Stimulated activated CD4-positive, alpha-beta T cell treated with anti-CD3 and anti-CD28 coated beads, Interleukin-12 subunit alpha, Interleukin-12 subunit beta, amount 100 ng/mL, for 4 hours (primary cell): Measurements from ENCODE around the gene LRRC8E.
"Not testable (repeated sequence)": the region's sequence is repeated elsewhere in the genome, so short reads cannot be mapped to it uniquely, and the experiment has no call there.

Experiments
- DNase-seq: peaks from one replicate; pipeline ENCODE4 v3.0.0-alpha.2; 2020

Gene LRRC8E

GRCh38 chr19:7855426-7856108 lies 32.7 kb upstream of the LRRC8E start:
- no peak for DNase-seq

GRCh38 chr19:7856109-7856591 lies 32.2 kb upstream of the LRRC8E start:
- DNase-seq = no peak

GRCh38 chr19:7856679-7857663 lies 31.3 kb upstream of the LRRC8E start:
- no peak for DNase-seq

- DNase-seq = no peak
These were observed 30.6 kb upstream of the LRRC8E start for GRCh38 chr19:7857727-7858108.

GRCh38 chr19:7858109-7858770 lies 30.1 kb upstream of the LRRC8E start:
- DNase-seq = no peak

GRCh38 chr19:7859087-7859486 lies 29.2 kb upstream of the LRRC8E start:
- not testable (repeated sequence) for DNase-seq

GRCh38 chr19:7859831-7860713 lies 28.2 kb upstream of the LRRC8E start:
- no peak for DNase-seq

- no peak for DNase-seq
These were observed 27.3 kb upstream of the LRRC8E start for GRCh38 chr19:7860714-7861618.

GRCh38 chr19:7861619-7862412 lies 26.5 kb upstream of the LRRC8E start:
- DNase-seq = no peak

- DNase-seq = peak; percentile 65
These were observed 25.8 kb upstream of the LRRC8E start for GRCh38 chr19:7862413-7862951.

- DNase-seq = no peak
These were observed 24.9 kb upstream of the LRRC8E start for GRCh38 chr19:7863157-7863970.

GRCh38 chr19:7863971-7864689 lies 24.2 kb upstream of the LRRC8E start:
- DNase-seq = no peak

- no peak for DNase-seq
These were observed 23.6 kb upstream of the LRRC8E start for GRCh38 chr19:7864690-7865074.

- no peak for DNase-seq
These were observed 22.9 kb upstream of the LRRC8E start for GRCh38 chr19:7865262-7865911.

GRCh38 chr19:7866399-7867091 lies 21.8 kb upstream of the LRRC8E start:
- DNase-seq = no peak

- no peak for DNase-seq
These were observed 21.0 kb upstream of the LRRC8E start for GRCh38 chr19:7867092-7867844.

GRCh38 chr19:7868326-7868670 lies 20.0 kb upstream of the LRRC8E start:
- DNase-seq = no peak
